Calu3 (cell line): ENCODE measurements around the gene LPA. TPM values are rescaled to one million over a fixed set of nuclear protein-coding genes. Genes with fewer than 3 reads are reported as not detected.

Experiments used
- BruUV-seq: library from RNA; stranded (reverse); fragments of 400-500 nt; replicated peaks from 2 replicates; lab custom pipeline; 2021; lab: Mats Ljungman, UMichigan
- CTCF ChIA-PET: fragments of 300-600 bp; sonication (Branson Sonifier 250); formaldehyde crosslinking; loops from one replicate; lab custom pipeline; 2022; ENCODE audit warnings: antibody characterized with exemption; lab: Charles Lee
- DNase-seq: peaks from one replicate; pipeline ENCODE4 v3.0.0; 2022
- H3K27ac Mint-ChIP-seq: one replicate; pipeline ENCODE4 v1.8.0; 2022; ENCODE audit warnings: mixed read lengths; ENCODE audit not compliant: unreplicated experiment
- H3K27me3 Mint-ChIP-seq: one replicate; pipeline ENCODE4 v1.8.0; 2022; ENCODE audit warnings: mixed read lengths; ENCODE audit not compliant: unreplicated experiment
- H3K36me3 Mint-ChIP-seq: one replicate; pipeline ENCODE4 v1.8.0; 2022; ENCODE audit warnings: mild to moderate bottlenecking, moderate library complexity, mixed read lengths; ENCODE audit not compliant: insufficient read depth, unreplicated experiment
- H3K4me1 Mint-ChIP-seq: one replicate; pipeline ENCODE4 v1.8.0; 2022; ENCODE audit warnings: mild to moderate bottlenecking, low read depth, mixed read lengths; ENCODE audit not compliant: unreplicated experiment
- H3K4me3 Mint-ChIP-seq: one replicate; pipeline ENCODE4 v1.8.0; 2022; ENCODE audit warnings: mild to moderate bottlenecking, low read depth, moderate library complexity, mixed read lengths; ENCODE audit not compliant: unreplicated experiment
- H3K9me3 Mint-ChIP-seq: one replicate; pipeline ENCODE4 v1.8.0; 2022; ENCODE audit warnings: low read depth, mixed read lengths; ENCODE audit not compliant: unreplicated experiment
- intact Hi-C: fragments of 100-400 bp; cut with micrococcal nuclease; formaldehyde crosslinking; loops from one replicate; pipeline ENCODE4 v1.10.0; 2022; ENCODE audit not compliant: unreplicated experiment
- total RNA-seq: library from RNA; stranded (reverse); gene quantifications from 2 replicates; pipeline ENCODE4 v1.2.3, GENCODE V29; 2022
- TF ChIP-seq, protein P1 (sequence below): fragments of 200-600 bp; IDR thresholded peaks from one replicate; pipeline ENCODE4 v1.8.0; 2022; ENCODE audit warnings: antibody characterized with exemption; ENCODE audit not compliant: unreplicated experiment

Gene LPA
- total RNA-seq, 1 experiment from 2014 or later, result not detected

DNA sequence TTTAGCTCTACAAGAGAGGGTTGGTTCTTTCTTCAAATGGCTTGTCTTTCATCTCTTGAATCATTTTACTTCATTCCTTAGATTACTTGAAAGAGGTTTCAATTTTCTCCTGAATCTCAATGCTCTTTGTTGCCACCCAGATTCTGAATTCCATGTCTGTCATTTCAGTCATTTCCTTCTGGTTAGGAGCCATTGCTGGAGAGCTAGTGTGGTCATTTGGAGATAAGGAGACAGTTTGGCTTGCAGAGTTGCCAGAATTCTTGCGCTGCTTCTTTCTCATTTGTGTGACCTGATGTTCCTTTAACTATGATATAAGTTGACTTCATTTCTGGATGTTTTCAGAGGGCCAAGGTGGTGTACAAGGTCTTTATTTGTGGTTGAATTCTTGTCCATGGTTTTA, 158.1 kb downstream of the LPA start:
- Mint-ChIP-seq H3K9me3 (no peaks in the 10 kb centered on the region), H3K27me3 (peaks cover 17% of the 10 kb centered on the region), H3K36me3 (no peaks in the 10 kb centered on the region), H3K27ac (no peak overlapping the region), H3K4me3 (no peak overlapping the region), H3K4me1 (no peaks in the 10 kb centered on the region)
- no TSS peak for BruUV-seq
- CTCF ChIA-PET, result no interaction called here
- TF ChIP-seq, protein P1, sequence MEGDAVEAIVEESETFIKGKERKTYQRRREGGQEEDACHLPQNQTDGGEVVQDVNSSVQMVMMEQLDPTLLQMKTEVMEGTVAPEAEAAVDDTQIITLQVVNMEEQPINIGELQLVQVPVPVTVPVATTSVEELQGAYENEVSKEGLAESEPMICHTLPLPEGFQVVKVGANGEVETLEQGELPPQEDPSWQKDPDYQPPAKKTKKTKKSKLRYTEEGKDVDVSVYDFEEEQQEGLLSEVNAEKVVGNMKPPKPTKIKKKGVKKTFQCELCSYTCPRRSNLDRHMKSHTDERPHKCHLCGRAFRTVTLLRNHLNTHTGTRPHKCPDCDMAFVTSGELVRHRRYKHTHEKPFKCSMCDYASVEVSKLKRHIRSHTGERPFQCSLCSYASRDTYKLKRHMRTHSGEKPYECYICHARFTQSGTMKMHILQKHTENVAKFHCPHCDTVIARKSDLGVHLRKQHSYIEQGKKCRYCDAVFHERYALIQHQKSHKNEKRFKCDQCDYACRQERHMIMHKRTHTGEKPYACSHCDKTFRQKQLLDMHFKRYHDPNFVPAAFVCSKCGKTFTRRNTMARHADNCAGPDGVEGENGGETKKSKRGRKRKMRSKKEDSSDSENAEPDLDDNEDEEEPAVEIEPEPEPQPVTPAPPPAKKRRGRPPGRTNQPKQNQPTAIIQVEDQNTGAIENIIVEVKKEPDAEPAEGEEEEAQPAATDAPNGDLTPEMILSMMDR, result no peak
- no peak for DNase-seq
- intact Hi-C loops, result no loop called here

DNA sequence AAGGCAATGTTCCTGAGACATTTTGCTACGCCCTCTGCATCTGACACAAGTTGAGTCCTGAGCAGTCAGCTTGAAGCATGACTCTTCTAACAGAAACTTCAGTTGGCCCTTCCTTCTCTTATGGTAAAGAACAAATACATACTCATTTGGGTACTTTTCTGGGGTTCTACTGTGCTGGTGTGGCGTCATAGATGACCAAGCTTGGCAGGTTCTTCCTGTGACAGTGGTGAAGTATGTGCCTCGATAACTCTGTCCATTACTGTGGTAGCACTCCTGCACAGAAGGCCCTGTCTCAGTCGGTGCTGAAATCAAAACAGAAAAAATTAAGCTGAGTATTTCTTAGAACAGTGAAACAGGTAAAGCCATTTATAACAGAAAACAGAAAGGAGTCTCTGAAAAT, 163.4 kb downstream of the LPA start:
- TF ChIP-seq, protein P1, result no peak
- CTCF ChIA-PET, result no interaction called here
- Mint-ChIP-seq H3K9me3 (no peaks in the 10 kb centered on the region), H3K4me3 (no peak overlapping the region), H3K27ac (no peak overlapping the region), H3K36me3 (no peaks in the 10 kb centered on the region), H3K27me3 (peaks cover 58% of the 10 kb centered on the region), H3K4me1 (no peaks in the 10 kb centered on the region)
- intact Hi-C loops, result no loop called here
- no peak for DNase-seq
- no TSS peak for BruUV-seq

DNA sequence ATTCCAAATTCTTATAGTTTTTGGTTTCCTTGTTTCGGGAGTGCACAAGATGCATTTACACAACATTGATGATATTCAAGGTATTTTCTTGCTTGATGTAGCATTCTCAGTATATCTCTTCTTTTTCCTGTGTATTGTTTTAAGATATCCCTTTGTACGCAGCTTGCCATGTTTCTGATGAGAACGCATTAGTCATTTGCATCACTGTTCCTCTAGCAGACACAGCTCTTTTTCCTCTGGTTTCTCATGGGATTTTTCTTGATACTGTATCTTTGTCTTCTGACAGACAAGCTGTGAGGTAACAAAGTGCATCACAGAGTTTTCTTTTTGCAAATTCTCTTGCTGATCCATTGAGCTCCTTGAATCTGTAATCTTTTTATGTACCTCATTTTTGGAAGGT, 169.5 kb downstream of the LPA start:
- TF ChIP-seq, protein P1, result no peak
- Mint-ChIP-seq H3K27ac (no peak overlapping the region), H3K4me3 (no peak overlapping the region), H3K27me3 (peaks cover 60% of the 10 kb centered on the region), H3K36me3 (no peaks in the 10 kb centered on the region), H3K4me1 (no peaks in the 10 kb centered on the region), H3K9me3 (no peaks in the 10 kb centered on the region)
- intact Hi-C loops, result no loop called here
- DNase-seq, result no peak
- BruUV-seq, result no TSS peak
- CTCF ChIA-PET, result no interaction called here

DNA sequence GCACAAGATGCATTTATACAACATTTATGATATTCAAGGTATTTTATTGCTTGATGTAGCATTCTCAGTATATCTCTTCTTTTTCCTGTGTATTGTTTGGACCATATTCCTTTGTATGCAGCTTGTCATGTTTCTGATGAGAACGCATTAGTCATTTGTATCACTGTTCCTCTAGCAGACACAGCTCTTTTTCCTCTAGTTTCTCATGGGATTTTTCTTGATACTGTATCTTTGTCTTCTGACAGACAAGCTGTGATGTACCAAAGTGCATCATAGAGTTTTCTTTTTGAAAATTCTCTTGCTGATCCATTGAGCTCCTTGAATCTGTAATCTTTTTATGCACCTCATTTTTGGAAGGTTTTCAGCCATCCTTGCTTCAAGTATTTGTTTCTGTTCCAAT, 175.0 kb downstream of the LPA start:
- intact Hi-C loops, result no loop called here
- no peak for DNase-seq
- Mint-ChIP-seq H3K36me3 (no peaks in the 10 kb centered on the region), H3K27me3 (peaks cover 56% of the 10 kb centered on the region), H3K9me3 (no peaks in the 10 kb centered on the region), H3K4me1 (no peaks in the 10 kb centered on the region), H3K27ac (no peak overlapping the region), H3K4me3 (no peak overlapping the region)
- TF ChIP-seq, protein P1, result no peak
- BruUV-seq, result no TSS peak
- CTCF ChIA-PET, result no interaction called here
